ENCODE results near the gene MAPKAPK3.

GRCh38 chr3:50567386-50568167 is 49.4 kb upstream of the MAPKAPK3 start, which contains the start of gene C3orf18:
- no peak for TF ChIP-seq CTCF (IDR thresholded peaks at IDR 0.05; ENCODE audit: extremely low read depth in 1 of 2, insufficient read depth in 1 of 2, low read depth in 1 of 2, low read length in 2 of 2)
- TF ChIP-seq POLR2A (IDR thresholded peaks at IDR 0.05; ENCODE audit: low read depth, low read length): no peak
- TF ChIP-seq POLR2AphosphoS5 (IDR thresholded peaks at IDR 0.05; ENCODE audit: insufficient read depth, low read depth, low read length): no peak
- no peak for TF ChIP-seq MAX (IDR thresholded peaks at IDR 0.05; ENCODE audit: insufficient read depth, insufficient read length)
- no peak for TF ChIP-seq GATA2 (IDR thresholded peaks at IDR 0.05; ENCODE audit: insufficient read depth, insufficient read length, low read depth, low read length)
- no peak for TF ChIP-seq JUN (IDR thresholded peaks at IDR 0.05; ENCODE audit: borderline replicate concordance, insufficient read depth, insufficient read length, low read depth)
- no peak for TF ChIP-seq EZH2 (IDR thresholded peaks at IDR 0.05; ENCODE audit: borderline replicate concordance, low read depth, low read length, severe bottlenecking)
- TF ChIP-seq FOS (IDR thresholded peaks at IDR 0.05; ENCODE audit: borderline replicate concordance, insufficient read depth, low read length): no peak

Data from endothelial cell of umbilical vein (primary cell).